HG03280 (cell line): ENCODE data around the gene ST3GAL3.
A peak's percentile ranks its signal among the peaks of the same experiment; 100 is the strongest.

Experiments
- ATAC-seq: cut with Tn5 transposase; IDR thresholded peaks from one replicate; pipeline ENCODE4 v1.9.1; 2021; ENCODE audit warnings: mild to moderate bottlenecking, moderate library complexity; ENCODE audit not compliant: unreplicated experiment

ST3GAL3 gene

DNA sequence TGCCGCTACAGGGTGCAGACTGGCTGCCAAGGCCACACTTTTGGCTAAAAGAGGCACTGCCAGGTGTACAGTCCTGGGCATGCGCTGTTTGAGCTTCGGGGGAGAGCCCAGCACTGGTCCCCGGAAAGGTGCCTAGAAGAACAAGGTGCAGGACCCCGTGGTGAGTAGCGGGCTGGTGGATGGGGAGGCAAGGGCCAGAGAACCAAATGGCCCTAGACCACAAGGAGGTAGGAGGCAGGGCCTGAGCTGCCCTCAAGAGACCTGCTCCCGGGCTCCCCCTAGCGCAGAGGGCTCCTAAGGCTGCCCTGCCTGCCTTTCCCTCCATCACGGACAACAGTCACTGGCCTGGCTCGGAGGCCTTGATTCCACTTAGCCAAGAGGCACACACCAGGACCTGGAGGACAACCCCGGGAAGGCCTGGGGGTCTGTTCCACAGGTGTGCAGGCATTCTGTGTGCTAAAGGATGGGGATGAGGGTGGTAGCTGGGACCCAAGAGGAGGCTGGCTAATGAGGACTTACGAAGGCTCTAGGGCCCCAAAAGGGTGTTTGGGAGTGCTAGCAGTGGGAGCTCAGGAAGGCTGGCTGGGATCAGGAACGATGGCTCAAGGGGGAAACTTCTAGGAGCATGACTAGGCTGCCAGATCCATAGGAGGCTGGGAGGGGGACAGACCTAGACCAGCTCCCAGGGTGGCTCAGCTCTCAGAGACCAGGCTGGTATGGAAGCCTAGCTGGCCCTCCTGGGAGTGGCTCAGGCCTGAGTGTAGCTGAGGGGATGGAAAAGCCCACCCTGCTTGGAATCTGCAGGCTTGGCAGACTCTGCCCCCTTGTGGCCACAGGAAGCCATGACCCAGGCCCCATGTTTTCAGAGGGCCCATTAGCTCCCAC, 227.0 kb downstream of the ST3GAL3 start:
- ATAC-seq = no peak

DNA sequence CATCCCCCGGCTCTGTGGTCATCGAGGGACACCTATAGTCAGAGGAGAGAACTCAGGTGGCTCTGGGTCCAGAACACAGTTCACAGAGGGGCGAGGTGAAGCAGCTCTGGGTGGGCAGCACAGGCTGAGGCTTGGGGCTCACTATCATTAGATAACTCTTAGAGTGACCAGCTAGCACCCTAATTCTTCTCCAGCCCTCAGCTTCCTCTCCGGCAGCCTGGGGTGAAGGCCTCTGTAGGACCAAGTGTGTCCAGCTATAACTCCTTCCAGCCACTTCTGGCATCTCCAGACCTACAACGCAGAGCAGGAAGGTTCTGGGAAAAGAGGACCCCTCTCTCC, 227.6 kb downstream of the ST3GAL3 start:
- ATAC-seq = no peak

DNA sequence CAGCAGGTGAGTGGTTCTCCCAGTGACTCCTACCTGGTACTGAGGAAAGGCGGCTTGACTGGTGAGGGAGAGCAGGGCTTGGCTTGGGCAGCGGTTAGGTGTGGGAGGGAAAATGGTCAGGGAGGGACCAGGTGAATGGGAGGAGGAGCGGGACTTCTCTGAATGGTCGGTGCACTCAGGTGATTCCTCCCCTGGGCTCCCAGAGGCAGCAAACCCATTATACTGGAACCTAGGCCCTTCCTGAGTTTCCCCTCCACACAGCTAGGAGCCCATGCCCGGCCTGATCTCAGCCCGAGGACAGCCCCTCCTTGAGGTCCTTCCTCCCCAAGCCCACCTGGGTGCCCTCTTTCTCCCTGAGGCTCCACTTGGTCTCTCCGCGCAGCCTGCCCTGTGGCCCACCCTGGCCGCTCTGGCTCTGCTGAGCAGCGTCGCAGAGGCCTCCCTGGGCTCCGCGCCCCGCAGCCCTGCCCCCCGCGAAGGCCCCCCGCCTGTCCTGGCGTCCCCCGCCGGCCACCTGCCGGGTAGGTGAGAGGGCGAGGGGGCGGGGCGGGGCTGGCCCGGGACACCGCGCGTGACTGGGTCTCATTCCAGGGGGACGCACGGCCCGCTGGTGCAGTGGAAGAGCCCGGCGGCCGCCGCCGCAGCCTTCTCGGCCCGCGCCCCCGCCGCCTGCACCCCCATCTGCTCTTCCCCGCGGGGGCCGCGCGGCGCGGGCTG, 228.5 kb downstream of the ST3GAL3 start:
- ATAC-seq = no peak

DNA sequence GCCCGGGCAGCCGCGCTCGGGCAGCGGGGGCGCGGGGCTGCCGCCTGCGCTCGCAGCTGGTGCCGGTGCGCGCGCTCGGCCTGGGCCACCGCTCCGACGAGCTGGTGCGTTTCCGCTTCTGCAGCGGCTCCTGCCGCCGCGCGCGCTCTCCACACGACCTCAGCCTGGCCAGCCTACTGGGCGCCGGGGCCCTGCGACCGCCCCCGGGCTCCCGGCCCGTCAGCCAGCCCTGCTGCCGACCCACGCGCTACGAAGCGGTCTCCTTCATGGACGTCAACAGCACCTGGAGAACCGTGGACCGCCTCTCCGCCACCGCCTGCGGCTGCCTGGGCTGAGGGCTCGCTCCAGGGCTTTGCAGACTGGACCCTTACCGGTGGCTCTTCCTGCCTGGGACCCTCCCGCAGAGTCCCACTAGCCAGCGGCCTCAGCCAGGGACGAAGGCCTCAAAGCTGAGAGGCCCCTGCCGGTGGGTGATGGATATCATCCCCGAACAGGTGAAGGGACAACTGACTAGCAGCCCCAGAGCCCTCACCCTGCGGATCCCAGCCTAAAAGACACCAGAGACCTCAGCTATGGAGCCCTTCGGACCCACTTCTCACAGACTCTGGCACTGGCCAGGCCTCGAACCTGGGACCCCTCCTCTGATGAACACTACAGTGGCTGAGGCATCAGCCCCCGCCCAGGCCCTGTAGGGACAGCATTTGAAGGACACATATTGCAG, 229.3 kb downstream of the ST3GAL3 start:
- no peak for ATAC-seq

DNA sequence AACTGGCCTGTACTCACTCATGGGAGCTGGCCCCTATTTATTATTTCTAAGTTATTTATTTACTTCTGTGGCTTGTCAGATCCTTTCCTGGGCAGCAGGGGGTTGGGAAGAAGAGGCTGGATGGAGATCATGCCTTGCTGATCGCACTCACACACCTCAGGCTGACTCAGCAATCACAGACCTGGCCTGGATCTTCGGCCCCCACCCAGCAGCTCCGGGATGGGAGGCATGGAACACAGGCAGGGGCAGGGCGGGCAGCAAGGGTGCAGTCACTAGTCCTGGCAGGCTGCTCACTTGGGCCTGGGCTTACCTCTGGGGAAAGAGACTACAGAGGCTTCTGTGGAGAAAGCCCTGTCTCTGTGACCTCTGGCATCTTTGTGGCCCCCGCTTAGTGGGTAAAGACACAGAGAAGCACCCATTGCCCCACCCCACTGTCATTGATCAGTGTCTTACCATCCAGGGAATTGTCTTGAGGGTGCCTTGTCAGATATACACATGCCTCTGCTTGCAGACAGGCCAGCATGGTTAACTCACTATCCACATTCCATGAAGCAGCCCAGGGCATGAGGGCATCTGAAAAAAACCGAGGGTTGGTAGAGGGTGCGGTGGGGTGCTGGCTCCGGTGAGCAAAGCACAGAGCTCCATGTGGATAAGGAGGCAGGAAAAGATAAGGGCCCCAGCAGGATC, 230.0 kb downstream of the ST3GAL3 start:
- no peak for ATAC-seq

DNA sequence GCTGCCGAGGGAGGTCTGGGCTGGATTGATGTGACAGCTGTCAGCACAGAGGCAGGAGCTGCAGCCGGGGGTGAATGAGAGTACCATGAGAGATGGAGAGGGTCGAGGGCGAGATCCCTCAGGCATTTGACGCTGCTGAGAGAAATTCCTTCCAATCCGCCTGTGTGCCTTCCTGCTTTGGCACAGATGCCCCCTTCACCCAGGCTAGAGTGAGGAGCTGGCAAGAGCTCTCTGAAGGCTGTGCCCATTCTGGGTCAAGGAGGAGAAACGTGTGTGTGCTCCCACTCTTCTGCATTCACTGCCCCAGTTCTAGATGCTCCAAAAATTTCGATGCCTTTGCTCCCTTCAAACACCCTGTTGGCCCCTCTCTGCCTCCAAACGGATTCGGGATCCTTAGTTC, 231.0 kb downstream of the ST3GAL3 start:
- ATAC-seq = no peak

DNA sequence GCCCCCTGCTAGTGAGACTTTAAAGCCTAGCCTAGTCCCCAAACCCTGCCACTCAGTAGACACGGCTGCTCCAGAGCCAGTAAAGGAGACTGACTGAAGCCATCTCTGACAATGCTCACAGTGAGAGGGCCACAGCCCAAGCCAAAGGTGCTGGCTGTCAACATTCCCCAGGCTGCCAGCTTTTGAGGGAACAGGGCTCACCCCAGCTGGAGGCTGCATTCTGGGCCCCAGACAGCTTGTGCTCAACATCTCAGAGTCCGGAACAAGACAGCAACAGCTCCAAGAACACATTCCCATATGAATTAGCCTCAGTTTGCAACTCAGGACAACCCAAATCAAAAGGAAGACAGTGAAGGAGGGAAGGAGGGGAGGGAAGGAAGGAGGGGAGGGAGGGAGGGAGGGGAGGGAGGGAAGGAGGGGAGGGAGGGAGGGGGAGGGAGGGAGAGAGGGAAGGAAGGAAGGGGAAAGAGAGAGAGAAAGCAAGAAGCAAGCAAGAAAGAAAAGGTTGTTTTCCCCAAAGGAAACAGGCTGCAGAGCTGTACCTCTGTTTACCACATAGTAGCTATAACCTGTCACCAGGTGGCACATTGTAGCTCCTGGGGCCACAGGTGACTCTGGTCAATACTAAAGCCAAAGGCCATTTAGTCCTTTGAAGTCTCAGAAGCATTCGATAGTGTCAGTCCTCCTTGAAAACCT, 231.7 kb downstream of the ST3GAL3 start:
- ATAC-seq = no peak

DNA sequence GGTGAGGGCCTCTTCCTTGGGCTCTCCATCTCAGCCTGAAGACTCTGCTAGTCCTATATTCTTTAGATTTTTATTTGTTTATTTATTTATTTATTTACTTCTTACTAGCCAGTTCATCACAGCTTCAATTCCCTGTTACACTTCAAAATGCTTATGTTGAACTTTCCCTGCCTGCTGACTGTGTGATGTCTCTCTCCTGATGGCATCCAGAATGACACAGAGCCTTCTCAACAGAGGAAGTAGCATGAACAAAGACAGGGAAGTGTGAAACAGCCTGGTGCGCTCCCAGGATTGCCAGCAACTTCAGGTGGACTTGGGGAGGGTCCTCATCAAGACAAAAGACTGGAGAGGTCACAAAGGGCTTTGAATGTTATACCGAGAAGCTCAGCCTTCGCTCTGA, 235.1 kb downstream of the ST3GAL3 start:
- no peak for ATAC-seq

DNA sequence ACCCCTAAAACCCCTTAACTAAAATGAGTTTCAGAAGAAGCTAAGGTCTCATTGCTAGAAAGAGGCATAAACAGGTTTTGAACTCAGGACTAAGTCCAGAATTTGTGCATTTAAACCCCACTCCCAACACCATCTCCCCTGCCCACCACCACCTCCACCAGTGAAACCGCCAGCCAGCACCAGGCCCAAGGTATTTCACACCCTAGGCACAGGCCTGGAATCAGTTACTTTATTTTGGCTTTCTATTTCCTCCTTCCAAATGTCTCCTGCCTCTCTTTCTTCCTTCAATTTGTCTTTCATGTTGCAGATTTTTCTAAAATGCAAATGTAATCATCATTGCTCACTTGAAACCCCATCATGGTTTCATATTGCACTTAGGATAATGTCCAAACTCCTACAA, 237.5 kb downstream of the ST3GAL3 start:
- ATAC-seq = no peak

DNA sequence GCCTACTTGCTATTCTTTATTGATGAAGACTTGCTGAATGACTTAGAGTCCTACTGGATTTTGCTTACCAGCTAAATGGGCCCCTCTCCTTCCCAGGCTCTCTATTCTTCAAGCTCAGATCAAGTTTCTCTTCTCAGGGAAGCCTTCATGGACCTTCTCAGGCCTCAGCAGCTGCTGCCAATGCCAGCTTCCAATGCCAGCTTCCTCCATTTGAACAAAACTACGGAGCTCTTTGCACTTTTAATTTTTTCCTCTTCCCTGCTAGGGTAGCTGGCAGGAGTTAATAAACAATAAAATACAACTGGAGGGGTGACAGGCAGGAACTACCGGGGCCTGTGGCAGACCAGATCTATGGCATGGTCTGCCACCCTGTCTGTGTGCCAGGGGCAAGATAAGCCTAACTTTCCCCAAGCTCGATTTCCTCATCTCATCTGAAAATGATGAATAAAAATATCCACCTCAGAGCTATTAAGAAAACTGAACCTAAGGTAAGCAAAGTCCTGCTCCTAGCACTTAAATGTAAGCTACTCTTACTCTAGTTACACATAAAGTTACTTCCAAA, 238.4 kb downstream of the ST3GAL3 start:
- ATAC-seq = no peak

DNA sequence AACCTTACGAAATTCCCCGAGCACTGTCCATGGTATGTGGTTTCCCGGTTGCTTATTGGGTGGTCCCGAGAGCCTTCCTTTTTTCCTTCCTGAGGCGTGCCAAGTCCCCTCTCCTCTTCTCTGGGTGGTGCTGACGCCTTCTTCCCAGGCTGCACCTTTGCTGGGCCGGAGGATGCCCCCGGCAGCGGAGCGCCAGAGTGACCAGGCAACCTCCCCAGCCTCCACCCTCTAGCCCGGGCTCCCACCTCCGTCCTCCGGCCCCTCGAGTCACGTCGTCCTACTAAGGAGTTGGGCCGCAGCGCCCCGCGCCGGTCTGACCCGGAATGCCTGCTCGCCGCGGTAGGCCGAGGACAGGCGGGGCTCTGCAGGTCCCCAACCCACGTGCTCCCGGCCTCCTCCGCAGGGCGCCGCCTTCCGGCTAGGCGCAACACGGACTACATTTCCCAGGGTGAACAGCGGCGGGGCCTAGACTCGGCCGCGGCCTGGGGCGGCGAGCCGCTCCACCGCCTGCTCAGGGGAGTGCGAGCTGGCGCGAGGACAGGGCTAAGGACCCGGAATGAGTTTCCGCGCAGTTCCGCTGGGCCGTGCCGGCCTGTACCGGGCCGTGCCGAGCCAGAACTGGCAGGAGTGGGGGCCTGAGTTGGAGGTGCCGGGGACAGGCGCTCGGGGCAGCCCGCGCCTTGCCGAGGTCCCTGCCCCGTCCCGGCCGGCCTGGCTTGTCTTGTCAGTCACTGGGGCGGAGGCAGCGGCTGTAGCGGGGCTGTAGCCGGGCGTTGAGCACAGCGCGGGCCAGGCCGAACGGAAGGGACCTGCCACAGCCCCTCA, 239.1 kb downstream of the ST3GAL3 start, which contains the start of gene IPO13:
TSS of gene IPO13 (plus strand) at position 715 of the 825 bp plus-strand sequence. CDS start 651 bp downstream, outside the sequence.
- peak; percentile 93 for ATAC-seq

DNA sequence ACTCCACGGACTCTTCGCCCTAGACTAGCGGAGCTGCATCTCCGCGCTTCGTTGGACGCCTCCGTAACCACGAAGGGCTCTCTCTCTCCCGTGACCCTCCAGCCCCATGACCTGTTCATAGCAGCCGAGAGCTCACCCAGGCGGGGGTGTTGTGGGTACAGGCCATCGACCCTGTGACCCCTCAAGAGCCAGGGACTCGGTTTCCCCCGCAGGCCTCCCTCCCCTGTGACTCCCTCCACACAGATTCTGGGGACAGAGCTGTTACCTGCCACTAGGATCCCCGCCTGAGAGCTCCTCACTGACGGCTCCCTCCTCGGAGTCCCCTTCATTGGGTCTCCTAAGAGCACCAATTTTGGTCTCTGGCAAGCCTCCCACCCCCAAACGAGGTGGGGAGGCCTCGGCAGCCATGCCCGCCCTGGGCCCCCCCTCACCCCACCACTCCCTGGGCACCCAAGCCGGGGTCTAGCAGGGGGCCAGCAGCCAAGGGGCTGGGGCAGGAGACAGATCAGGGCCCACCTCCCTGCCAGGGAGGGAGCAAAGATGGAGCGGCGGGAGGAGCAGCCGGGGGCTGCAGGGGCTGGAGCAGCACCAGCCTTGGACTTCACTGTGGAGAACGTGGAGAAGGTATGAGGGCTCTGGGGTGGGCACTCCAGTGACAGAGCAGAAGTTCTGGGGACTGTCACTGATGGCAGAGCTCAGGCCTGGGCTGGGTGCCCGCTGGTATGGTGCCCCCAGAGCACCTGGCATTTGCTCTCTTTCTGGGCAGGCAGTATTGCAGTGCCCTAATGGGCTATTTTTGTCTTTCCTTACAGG, 239.9 kb downstream of the ST3GAL3 start:
- no peak for ATAC-seq

DNA sequence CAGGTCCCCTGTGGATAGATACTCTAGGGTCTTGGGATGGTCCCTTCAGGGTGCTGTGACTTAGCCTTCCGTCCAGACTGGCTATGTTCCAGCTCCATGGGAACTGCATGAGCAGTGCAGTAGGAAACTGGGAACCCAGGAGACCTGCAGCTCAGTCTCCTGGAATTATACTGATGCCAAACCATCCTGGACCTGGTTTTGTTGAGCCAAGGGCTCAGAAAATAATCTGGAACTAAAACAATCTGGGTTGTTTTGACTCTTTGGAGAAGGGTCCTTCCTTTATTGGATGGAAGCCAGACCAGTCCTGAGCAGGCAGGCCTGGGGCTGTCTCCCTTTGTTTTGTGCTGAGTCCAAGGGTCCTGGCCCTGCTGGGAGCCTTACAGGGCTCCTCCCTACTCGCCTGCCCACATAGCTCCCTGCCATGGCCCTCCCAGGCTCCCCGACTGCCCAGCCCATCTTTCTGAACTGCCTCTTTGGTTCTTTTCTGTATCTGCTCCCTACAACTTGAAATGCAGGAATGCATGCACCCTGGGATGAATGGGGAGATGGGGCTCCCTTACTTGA, 240.6 kb downstream of the ST3GAL3 start:
- ATAC-seq = no peak

DNA sequence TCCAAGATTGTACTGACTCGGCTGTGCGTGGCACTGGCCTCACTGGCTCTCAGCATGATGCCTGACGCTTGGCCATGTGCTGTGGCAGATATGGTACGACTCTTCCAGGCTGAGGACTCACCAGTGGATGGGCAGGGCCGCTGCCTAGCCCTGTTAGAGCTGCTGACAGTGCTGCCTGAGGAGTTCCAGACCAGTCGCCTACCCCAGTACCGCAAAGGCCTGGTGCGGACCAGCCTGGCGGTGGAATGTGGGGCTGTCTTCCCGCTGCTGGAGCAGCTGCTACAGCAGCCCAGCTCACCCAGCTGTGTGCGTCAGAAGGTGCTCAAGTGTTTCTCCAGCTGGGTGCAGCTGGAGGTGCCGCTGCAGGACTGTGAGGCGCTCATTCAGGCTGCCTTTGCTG, 242.3 kb downstream of the ST3GAL3 start:
- no peak for ATAC-seq

DNA sequence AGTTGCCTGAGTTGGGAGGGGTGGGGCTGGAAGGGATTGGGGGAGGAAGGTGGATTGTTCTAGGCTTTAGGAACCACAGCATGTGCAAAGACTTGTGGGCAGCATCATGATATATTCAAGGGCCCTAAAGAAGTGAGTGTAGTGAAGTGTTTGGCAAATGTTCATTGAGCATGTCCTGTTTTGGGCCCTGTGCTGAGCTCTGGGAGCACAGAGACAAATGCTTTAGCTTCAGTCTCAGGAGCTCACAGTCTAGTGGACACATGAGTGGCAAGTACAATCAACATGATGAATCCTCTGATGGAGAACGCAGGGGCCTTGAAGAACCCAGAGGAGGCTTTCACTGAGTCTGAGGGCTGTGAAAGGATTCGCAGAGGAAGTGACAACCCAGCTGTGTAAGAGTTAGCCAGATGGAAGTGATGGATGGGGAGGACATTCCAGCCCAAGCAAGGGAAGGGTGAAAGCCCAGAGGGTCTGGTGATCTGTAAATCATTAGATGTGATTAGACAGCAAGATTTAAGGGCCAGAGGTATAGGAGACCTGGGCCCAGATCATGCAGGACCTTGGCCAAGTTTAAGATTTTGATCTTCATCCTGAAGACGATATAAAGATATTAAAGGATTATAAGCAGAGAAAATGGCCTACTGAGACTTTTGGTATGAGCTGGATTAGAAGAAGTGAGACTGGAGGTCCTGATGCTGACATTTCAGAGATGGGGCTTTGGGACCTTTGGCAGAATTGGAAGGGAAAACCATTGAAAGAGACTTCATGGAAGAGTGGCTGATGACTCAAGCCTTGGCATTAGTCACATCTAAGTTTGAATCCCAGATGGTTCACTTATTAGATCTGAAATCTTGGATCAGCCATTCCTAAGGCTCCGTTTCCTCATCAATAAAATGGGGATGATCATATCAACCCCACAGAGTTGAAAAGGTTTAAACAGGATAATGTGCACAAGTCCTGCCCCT, 244.0 kb downstream of the ST3GAL3 start:
- ATAC-seq = no peak

DNA sequence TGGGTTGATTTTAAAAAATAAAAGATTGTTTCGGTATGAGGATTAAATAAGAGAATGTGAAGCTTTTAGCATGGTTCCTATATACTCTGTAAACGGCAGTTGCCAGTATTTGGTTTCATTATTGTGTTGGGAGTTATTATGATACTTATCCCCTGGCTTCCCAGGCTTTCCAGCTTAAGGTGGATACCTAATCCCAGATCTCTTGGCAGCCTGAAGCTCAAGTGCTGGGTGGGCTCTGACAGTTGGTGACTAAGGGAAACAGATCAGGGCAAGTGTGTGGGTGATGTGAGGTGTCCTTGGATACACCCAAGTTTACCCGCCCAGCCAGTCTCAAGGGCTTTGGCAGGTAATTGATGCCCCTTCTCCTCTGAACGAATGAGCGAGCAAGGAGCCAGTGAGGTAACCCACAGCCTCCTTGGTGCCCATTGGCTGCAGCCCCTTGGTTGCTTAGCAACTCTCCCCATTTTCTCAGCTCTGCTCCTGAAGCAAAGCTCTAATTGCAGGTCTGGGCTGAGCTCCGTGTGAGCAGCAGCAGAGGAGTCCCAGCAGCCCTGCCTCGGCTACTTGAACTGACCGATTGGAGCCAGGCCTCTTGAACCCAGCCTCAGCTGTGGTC, 245.5 kb downstream of the ST3GAL3 start:
- no peak for ATAC-seq
